ENCODE results near the gene MRPL54.

The MRPL54 gene

GRCh38 chr19:3733549-3734309 is 28.8 kb upstream of the MRPL54 start:
- H3K4me3 ChIP-seq (ENCODE audit: low read depth, low read length): no peak overlapping the region
- no peak for TF ChIP-seq CTCF (IDR thresholded peaks at IDR 0.05; ENCODE audit: borderline replicate concordance, insufficient read depth, low read depth, low read length)

GRCh38 chr19:3734310-3734600 is 28.2 kb upstream of the MRPL54 start:
- no peak for TF ChIP-seq CTCF (IDR thresholded peaks at IDR 0.05; ENCODE audit: borderline replicate concordance, insufficient read depth, low read depth, low read length)
- no peak overlapping the region for H3K4me3 ChIP-seq (ENCODE audit: low read depth, low read length)

- no peak overlapping the region for H3K4me3 ChIP-seq (ENCODE audit: low read depth, low read length)
- TF ChIP-seq CTCF (IDR thresholded peaks at IDR 0.05; ENCODE audit: borderline replicate concordance, insufficient read depth, low read depth, low read length): no peak
These were observed 26.3 kb upstream of the MRPL54 start for GRCh38 chr19:3736106-3736724.

- no peak overlapping the region for H3K4me3 ChIP-seq (ENCODE audit: low read depth, low read length)
- no peak for TF ChIP-seq CTCF (IDR thresholded peaks at IDR 0.05; ENCODE audit: borderline replicate concordance, insufficient read depth, low read depth, low read length)
These were observed 24.8 kb upstream of the MRPL54 start for GRCh38 chr19:3737487-3738205.

- TF ChIP-seq CTCF (IDR thresholded peaks at IDR 0.05; ENCODE audit: borderline replicate concordance, insufficient read depth, low read depth, low read length): no peak
- no peak overlapping the region for H3K4me3 ChIP-seq (ENCODE audit: low read depth, low read length)
These were observed 23.8 kb upstream of the MRPL54 start for GRCh38 chr19:3738477-3739220.

- no peak for TF ChIP-seq CTCF (IDR thresholded peaks at IDR 0.05; ENCODE audit: borderline replicate concordance, insufficient read depth, low read depth, low read length)
- no peak overlapping the region for H3K4me3 ChIP-seq (ENCODE audit: low read depth, low read length)
These were observed 22.1 kb upstream of the MRPL54 start for GRCh38 chr19:3740431-3740830.
